Hepatocyte (in vitro differentiated cells): ENCODE results near the gene WDR41. TPM values are rescaled to one million over a fixed set of nuclear protein-coding genes. Genes with fewer than 3 reads are reported as not detected.
A peak's percentile ranks its signal among the peaks of the same experiment; 100 is the strongest.

Experiments used
- DNase-seq: peaks from one replicate; pipeline ENCODE4 v3.0.0-alpha.2; 2016; ENCODE audit warnings: low spot score
- H2AFZ ChIP-seq: fragments of 200-600 bp; sonication (generic); 2 replicates; pipeline ENCODE4 v1.6.0; 2016; ENCODE audit warnings: antibody characterized with exemption, mild to moderate bottlenecking
- H3K27ac ChIP-seq: fragments of 200-600 bp; sonication (generic); 2 replicates; pipeline ENCODE4 v1.5.1; 2016; ENCODE audit warnings: mild to moderate bottlenecking
- H3K27me3 ChIP-seq: fragments of 200-600 bp; sonication (generic); 2 replicates; pipeline ENCODE4 v1.6.1; 2016
- H3K36me3 ChIP-seq: fragments of 200-600 bp; sonication (generic); replicated peaks from 2 replicates; pipeline ENCODE4 v1.5.1; 2016; ENCODE audit warnings: low read depth; ENCODE audit not compliant: insufficient read depth
- H3K4me1 ChIP-seq: fragments of 200-600 bp; sonication (generic); 2 replicates; pipeline ENCODE4 v1.5.1; 2016; ENCODE audit warnings: mild to moderate bottlenecking, moderate library complexity; ENCODE audit not compliant: insufficient read depth
- H3K4me2 ChIP-seq: fragments of 200-600 bp; sonication (generic); 2 replicates; pipeline ENCODE4 v1.6.0; 2016
- H3K4me3 ChIP-seq: fragments of 200-600 bp; sonication (generic); 2 replicates; pipeline ENCODE4 v1.5.1; 2016; ENCODE audit warnings: mild to moderate bottlenecking
- H3K79me2 ChIP-seq: fragments of 200-600 bp; sonication (generic); 2 replicates; pipeline ENCODE4 v1.6.0; 2017; ENCODE audit warnings: mild to moderate bottlenecking
- H3K9me2 ChIP-seq: fragments of 200-600 bp; sonication (generic); replicated peaks from 2 replicates; pipeline ENCODE4 v1.6.0; 2017; ENCODE audit warnings: mild to moderate bottlenecking; ENCODE audit not compliant: insufficient read depth
- H3K9me3 ChIP-seq: fragments of 200-600 bp; sonication (generic); 2 replicates; pipeline ENCODE4 v1.5.1; 2016; ENCODE audit warnings: low read depth, mild to moderate bottlenecking
- H4K20me1 ChIP-seq: fragments of 200-600 bp; sonication (generic); 2 replicates; pipeline ENCODE4 v1.6.0; 2016; ENCODE audit warnings: mild to moderate bottlenecking; ENCODE audit not compliant: insufficient read depth, poor library complexity, severe bottlenecking
- CTCF ChIP-seq: fragments of 200-600 bp; sonication (generic); IDR thresholded peaks from 2 replicates; pipeline ENCODE4 v1.5.1; 2016; ENCODE audit warnings: antibody characterized with exemption, mild to moderate bottlenecking; ENCODE audit not compliant: poor library complexity
- EZH2 ChIP-seq: fragments of 200-600 bp; sonication (generic); IDR thresholded peaks from 2 replicates; pipeline ENCODE4 v1.6.1; 2016; ENCODE audit warnings: antibody characterized with exemption, mild to moderate bottlenecking, borderline replicate concordance
- EZH2phosphoT487 ChIP-seq: fragments of 200-600 bp; sonication (generic); IDR thresholded peaks from one replicate; pipeline ENCODE4 v1.6.1; 2018; ENCODE audit warnings: antibody characterized with exemption, mild to moderate bottlenecking, low read depth, moderate library complexity; ENCODE audit not compliant: unreplicated experiment, severe bottlenecking
- WGBS: methylation state at CpG from one replicate; pipeline ENCODE4 v1.1.6; 2016; ENCODE audit warnings: low lambda C conversion rate; ENCODE audit errors: missing lambda C conversion rate; 5-methylcytosine and 5-hydroxymethylcytosine counted together
- polyA plus RNA-seq: library from polyadenylated mRNA; unstranded; fragments of >200 nt; fragmentation: Nextera tagmentation; extraction: Ambion mirVana; gene quantifications from 2 replicates; pipeline ENCODE4 v1.2.1, GENCODE V29; 2016
- total RNA-seq: library from RNA; depleted of rRNA; stranded (reverse); fragments of >200 nt; gene quantifications from 2 replicates; pipeline ENCODE4 v1.2.3, GENCODE V29; 2014

The WDR41 gene
- total and polyA plus RNA-seq, 2 experiments from 2014 or later, result 40.5 to 80.5 TPM

GRCh38 chr5:77419644-77420582, 72.2 kb downstream of the WDR41 start:
- Histone ChIP-seq H3K36me3 (no peaks in the 10 kb centered on the region), H3K9me2 (no peaks in the 10 kb centered on the region), H3K79me2 (no peaks in the 10 kb centered on the region), H3K27ac (peak overlapping the region; percentile 76), H3K27me3 (no peaks in the 10 kb centered on the region), H3K4me1 (peaks cover 16% of the 10 kb centered on the region), H4K20me1 (no peaks in the 10 kb centered on the region), H3K4me2 (no peak overlapping the region), H3K9me3 (no peaks in the 10 kb centered on the region), H3K4me3 (no peak overlapping the region), H2AFZ (no peak overlapping the region)
- WGBS, result 92% methylated on average over 8 of the region's 8 CpGs
- no peak for DNase-seq
- no peak for TF ChIP-seq EZH2phosphoT487
- TF ChIP-seq EZH2, result no peak
- no peak for TF ChIP-seq CTCF

DNA sequence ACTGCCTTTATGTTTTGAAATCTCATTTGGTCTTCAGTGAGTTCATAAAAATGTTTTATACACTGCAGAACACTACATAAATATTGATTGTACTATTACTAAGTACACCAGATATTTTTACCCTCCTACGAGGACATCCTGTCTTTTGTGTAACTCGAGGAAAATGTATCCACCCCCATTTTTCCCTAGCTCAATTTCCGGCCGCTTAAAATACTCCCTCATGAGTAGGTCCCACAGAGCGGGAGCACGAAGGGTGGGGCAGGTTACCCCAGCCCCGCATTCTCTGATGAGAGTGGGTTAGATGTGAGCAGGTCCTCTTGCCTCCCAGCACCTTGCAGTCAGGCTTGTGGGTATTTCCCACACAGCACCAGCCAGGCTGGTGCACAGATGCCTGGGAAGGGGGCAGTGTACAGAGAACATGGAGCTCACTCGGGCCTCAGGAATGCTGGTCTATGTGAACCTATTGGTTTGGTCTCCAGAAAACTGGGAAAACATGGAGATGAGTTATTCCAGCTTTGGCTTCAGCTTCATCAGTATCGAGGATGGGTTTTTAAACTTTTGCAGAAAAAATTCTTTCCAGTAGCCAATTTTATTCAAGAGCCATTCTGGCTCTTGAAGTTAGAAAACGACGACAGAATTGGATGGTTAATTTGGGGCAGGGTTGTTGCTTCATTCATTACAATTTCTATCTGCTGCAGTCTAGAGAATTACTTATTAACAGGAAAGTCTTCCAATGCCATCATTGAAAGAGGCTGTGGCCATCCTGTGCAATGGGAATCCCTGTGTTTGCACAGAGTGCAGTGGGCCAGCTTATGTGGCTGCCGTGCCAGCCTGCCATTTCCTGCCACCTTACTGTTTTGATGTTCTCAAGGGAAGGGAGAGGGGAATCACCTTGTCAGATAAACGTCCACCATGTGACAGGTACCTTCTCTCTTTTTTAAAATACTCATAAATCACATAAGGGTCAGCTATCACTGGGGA, 73.2 kb downstream of the WDR41 start:
- TF ChIP-seq EZH2phosphoT487 (no peak), CTCF (no peak), EZH2 (no peak)
- 81% methylated on average over 13 of the region's 13 CpGs for WGBS
- no peak overlapping the region for H3K4me2 ChIP-seq

DNA sequence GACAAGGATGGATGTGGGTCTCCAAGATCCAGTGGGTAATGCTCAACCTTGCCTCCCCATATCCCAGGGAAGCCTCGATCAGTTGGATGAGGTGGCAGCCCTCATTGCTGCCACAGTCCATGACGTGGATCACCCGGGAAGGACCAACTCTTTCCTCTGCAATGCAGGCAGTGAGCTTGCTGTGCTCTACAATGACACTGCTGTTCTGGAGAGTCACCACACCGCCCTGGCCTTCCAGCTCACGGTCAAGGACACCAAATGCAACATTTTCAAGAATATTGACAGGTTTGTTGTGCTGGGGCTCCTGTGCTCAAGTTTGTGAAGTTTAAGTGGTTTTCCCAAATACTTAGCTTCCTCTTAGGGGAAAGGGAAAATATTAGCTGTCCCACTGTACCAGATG, 74.0 kb downstream of the WDR41 start:
- Histone ChIP-seq H3K4me2 (no peak overlapping the region), H4K20me1 (no peaks in the 10 kb centered on the region), H3K9me3 (no peaks in the 10 kb centered on the region), H3K36me3 (no peaks in the 10 kb centered on the region), H2AFZ (no peak overlapping the region), H3K9me2 (no peaks in the 10 kb centered on the region), H3K27me3 (no peaks in the 10 kb centered on the region), H3K4me1 (peaks cover 16% of the 10 kb centered on the region), H3K79me2 (no peaks in the 10 kb centered on the region), H3K27ac (no peak overlapping the region), H3K4me3 (no peak overlapping the region)
- no peak for DNase-seq
- TF ChIP-seq CTCF, result no peak
- WGBS, result 88% methylated on average over 5 of the region's 5 CpGs

More for the DNA sequence above, 73.2 kb downstream of the WDR41 start:
- peaks cover 16% of the 10 kb centered on the region for H3K4me1 ChIP-seq
- H3K79me2 ChIP-seq, result no peaks in the 10 kb centered on the region
- no peaks in the 10 kb centered on the region for H3K9me2 ChIP-seq
- H3K27me3 ChIP-seq, result no peaks in the 10 kb centered on the region
- peak overlapping the region; percentile 76 for H3K27ac ChIP-seq
- no peak overlapping the region for H2AFZ ChIP-seq
- H4K20me1 ChIP-seq, result no peaks in the 10 kb centered on the region
- no peak overlapping the region for H3K4me3 ChIP-seq
- H3K36me3 ChIP-seq, result no peaks in the 10 kb centered on the region
- DNase-seq, result no peak
- H3K9me3 ChIP-seq, result no peaks in the 10 kb centered on the region
